T-helper 2 cell (primary cell): ENCODE measurements around the gene SLC20A1.
A peak's percentile ranks its signal among the peaks of the same experiment; 100 is the strongest.
"Not testable (repeated sequence)": the region's sequence is repeated elsewhere in the genome, so short reads cannot be mapped to it uniquely, and the experiment has no call there.

Experiments
- DNase-seq, 5 experiments: peaks; one replicate each; pipeline versions ENCODE4 v3.0.0 to v3.0.0-alpha.2; 2012 to 2022

SLC20A1 gene

GRCh38 chr2:112646102-112646719 is 472 bp downstream of the SLC20A1 start:
- peak in 3 of 5 experiments; percentile 16 to 74 (median 31) for DNase-seq

DNA sequence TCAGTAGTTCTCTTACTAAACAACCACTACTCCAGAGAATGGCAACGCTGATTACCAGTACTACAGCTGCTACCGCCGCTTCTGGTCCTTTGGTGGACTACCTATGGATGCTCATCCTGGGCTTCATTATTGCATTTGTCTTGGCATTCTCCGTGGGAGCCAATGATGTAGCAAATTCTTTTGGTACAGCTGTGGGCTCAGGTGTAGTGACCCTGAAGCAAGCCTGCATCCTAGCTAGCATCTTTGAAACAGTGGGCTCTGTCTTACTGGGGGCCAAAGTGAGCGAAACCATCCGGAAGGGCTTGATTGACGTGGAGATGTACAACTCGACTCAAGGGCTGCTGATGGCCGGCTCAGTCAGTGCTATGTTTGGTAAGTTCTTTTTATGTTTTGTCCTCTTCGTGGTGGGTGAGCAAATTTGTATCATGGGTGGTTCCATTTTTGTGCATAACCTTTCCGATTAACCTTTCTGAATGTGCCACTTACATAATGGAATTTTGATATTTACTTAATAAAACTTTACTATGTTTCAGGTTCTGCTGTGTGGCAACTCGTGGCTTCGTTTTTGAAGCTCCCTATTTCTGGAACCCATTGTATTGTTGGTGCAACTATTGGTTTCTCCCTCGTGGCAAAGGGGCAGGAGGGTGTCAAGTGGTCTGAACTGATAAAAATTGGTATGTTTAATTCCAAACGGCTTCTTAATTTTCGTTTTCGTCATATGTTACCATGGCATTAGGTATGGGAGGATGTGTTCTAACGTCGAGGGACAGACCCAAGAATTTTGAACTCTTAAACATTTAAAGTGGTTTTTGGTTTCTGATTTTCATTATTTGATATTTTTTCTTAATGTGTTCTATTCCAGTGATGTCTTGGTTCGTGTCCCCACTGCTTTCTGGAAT is 1.3 kb downstream of the SLC20A1 start:
- peak in 1 of 5 experiments; percentile 41 for DNase-seq

- DNase-seq = no peak
Measured at GRCh38 chr2:112648081-112648480, 2.3 kb downstream of the SLC20A1 start.

GRCh38 chr2:112656679-112657078 is 10.9 kb downstream of the SLC20A1 start:
- no peak for DNase-seq

DNA sequence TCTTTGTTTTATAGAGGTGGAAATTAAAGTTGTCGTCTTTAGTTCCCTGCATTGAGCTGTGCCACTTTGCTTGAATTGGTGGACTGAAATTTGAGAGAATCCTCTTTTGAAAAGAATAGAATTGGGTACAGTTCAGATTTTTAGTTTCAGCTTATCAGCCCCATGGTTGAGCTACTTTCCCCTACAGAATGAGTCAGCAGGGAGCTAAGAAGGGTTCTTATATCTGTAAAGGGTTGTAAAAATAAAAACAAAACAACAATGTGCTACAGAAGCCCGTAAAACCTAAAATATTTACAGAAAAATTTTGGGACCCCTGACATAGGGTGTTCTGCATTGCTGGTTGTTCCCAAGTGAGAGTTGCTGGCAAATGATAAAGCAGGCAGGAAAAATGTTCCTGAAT is 12.6 kb downstream of the SLC20A1 start:
- peak in 1 of 5 experiments; percentile 20 for DNase-seq

GRCh38 chr2:112658839-112659667 is 13.3 kb downstream of the SLC20A1 start:
- no peak for DNase-seq

GRCh38 chr2:112660138-112660537 is 14.4 kb downstream of the SLC20A1 start:
- DNase-seq = no peak

- DNase-seq = no peak
Measured at GRCh38 chr2:112661656-112662305, 16.0 kb downstream of the SLC20A1 start.

GRCh38 chr2:112662704-112663103 is 17.0 kb downstream of the SLC20A1 start:
- DNase-seq = no peak

GRCh38 chr2:112664689-112665088 is 18.9 kb downstream of the SLC20A1 start:
- DNase-seq = no peak

- no peak for DNase-seq
Measured at GRCh38 chr2:112665113-112665780, 19.5 kb downstream of the SLC20A1 start.

GRCh38 chr2:112666761-112667122 is 21.0 kb downstream of the SLC20A1 start:
- peak in 1 of 5 experiments; percentile 29 for DNase-seq

DNA sequence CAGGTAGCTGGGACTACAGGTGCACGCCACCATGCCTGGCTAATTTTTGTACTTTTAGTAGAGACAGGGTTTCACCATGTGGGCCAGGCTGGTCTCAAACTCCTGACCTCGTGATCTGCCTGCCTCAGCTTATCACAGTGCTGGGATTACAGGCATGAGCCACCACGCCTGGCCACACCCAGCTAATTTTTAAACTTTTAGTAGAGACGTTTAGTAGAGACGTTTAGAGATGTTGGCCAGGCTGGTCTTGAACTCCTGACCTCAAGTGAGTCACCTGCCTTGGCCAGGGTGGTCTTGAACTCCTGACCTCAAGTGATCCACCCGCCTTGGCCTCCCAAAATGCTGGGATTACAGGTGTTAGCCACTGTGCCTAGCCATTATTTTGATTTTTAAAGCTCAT is 21.8 kb downstream of the SLC20A1 start:
- not testable (repeated sequence) for DNase-seq

- DNase-seq = no peak
Measured at GRCh38 chr2:112669667-112670066, 23.9 kb downstream of the SLC20A1 start.

DNA sequence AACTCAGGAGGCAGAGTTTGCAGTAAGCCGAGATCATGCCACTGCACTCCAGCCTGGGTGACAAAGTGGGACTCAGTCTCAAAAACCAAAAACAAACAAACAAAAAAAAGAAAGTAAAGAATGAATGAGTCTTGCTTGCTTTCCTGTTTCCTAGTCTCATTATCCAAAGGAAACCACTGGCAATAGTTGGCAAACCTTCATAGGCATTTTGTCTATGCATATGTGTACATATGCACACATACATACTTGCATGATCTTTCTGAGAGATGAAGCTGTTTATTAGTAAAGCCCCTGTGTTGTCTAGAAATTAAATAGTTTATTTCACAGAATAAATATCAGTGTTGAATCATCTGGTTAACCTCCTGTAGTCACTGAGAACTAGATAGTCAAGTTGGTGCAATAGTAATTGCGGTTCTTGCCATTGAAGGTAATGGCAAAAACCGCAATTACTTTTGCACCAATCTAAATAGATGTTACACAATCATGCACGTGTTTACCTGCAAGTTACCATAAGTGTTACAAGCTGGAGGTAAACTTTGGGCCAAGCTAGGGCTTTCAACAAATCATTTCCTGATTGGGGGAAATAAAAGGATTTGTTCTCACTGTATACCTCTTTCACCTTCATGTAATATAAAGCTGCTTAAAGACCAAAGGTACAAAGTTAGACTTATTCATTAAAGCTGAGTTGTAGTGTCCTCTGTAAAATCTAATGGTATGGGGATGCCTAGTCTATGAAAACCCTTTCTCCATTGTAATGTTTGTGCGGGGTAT is 24.7 kb downstream of the SLC20A1 start:
- no peak for DNase-seq

GRCh38 chr2:112671801-112672200 is 26.1 kb downstream of the SLC20A1 start:
- DNase-seq = no peak

DNA sequence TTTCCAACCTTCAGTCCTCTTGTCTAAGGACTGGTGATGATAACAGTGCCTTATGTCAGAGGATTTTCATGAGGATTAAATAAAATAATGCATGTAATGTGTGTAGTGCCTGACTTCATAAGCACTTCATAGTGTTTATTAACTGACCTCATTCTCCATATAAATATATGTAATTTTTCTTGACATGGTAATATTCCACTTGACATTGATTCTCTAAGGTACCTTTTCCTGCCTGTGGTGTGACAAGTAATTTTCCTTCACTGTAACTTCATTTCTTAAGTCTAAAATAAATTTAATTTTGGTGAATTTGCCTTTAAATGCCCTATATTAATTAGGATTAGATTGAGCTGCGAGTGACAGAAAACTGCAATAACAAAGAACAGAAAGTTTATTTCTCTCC is 27.3 kb downstream of the SLC20A1 start:
- DNase-seq = no peak

DNA sequence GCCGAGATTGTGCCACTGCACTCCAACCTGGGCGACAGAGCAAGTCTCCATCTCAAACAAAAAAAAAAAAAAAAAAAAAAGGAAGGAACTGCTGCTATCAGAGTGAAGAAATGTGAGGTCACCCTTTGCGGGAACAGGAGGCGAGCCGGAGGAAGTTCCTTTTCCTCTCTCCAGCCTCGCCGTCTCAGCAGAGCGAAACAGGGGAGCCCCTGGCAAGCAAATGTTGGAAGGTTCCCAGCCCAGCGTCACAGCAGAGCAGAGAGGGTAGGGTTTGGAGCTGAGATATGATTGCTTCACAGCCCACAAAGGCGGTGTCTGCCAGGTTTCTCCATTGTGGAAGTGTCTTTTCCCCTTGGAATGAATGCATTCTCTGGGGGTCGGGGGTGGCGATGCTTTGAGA is 28.5 kb downstream of the SLC20A1 start:
- DNase-seq = no peak

- DNase-seq = no peak
Measured at GRCh38 chr2:112679484-112679883, 33.7 kb downstream of the SLC20A1 start.

GRCh38 chr2:112680666-112681101 is 34.9 kb downstream of the SLC20A1 start:
- DNase-seq = no peak

GRCh38 chr2:112682101-112682500 is 36.4 kb downstream of the SLC20A1 start:
- no peak for DNase-seq
